ENCODE data around the gene ATF6B.

GRCh38 chr6:32123681-32124080 is 4.4 kb downstream of the ATF6B start:
- no peak for TF ChIP-seq EZH2 (IDR thresholded peaks at IDR 0.05; ENCODE audit: low read depth)
- TF ChIP-seq, protein P1, sequence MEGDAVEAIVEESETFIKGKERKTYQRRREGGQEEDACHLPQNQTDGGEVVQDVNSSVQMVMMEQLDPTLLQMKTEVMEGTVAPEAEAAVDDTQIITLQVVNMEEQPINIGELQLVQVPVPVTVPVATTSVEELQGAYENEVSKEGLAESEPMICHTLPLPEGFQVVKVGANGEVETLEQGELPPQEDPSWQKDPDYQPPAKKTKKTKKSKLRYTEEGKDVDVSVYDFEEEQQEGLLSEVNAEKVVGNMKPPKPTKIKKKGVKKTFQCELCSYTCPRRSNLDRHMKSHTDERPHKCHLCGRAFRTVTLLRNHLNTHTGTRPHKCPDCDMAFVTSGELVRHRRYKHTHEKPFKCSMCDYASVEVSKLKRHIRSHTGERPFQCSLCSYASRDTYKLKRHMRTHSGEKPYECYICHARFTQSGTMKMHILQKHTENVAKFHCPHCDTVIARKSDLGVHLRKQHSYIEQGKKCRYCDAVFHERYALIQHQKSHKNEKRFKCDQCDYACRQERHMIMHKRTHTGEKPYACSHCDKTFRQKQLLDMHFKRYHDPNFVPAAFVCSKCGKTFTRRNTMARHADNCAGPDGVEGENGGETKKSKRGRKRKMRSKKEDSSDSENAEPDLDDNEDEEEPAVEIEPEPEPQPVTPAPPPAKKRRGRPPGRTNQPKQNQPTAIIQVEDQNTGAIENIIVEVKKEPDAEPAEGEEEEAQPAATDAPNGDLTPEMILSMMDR (conservative IDR thresholded peaks at IDR 0.05): no peak

Data from PC-9 (cell line).